ENCODE data around the gene KRTAP5-4.
A peak's percentile ranks its signal among the peaks of the same experiment; 100 is the strongest.
"Not testable (repeated sequence)": the region's sequence is repeated elsewhere in the genome, so short reads cannot be mapped to it uniquely, and the experiment has no call there.

Gene KRTAP5-4

GRCh38 chr11:1589996-1590395 is 31.9 kb downstream of the KRTAP5-4 start:
- no peaks in the 10 kb centered on the region for H3K4me1 ChIP-seq (ENCODE audit: insufficient read depth, low read length, poor library complexity, severe bottlenecking)
- H2AFZ ChIP-seq (ENCODE audit: low read length): no peak overlapping the region
- H3K36me3 ChIP-seq (ENCODE audit: insufficient read depth, low read length): no peaks in the 10 kb centered on the region
- H3K9me2 ChIP-seq (replicated peaks; ENCODE audit: low read depth, low read length): no peaks in the 10 kb centered on the region
- no peaks in the 10 kb centered on the region for H3K9me3 ChIP-seq (ENCODE audit: insufficient read depth, low read depth, low read length)
- no peaks in the 10 kb centered on the region for H3F3A ChIP-seq (ENCODE audit: low read depth)
- no peaks in the 10 kb centered on the region for H3K79me2 ChIP-seq (ENCODE audit: insufficient read depth, low read length)
- H3K9ac ChIP-seq (ENCODE audit: low read depth, low read length, poor library complexity, severe bottlenecking): no peak overlapping the region
- no peaks in the 10 kb centered on the region for H4K20me1 ChIP-seq (ENCODE audit: insufficient read depth, low read length, poor library complexity, severe bottlenecking)
- no peaks in the 10 kb centered on the region for H3K27me3 ChIP-seq (ENCODE audit: insufficient read depth, low read length, poor library complexity, severe bottlenecking)
- H3K4me3 ChIP-seq (ENCODE audit: low read length, poor library complexity, severe bottlenecking): no peak overlapping the region
- no peak overlapping the region for H3K4me2 ChIP-seq (ENCODE audit: low read depth, low read length, poor library complexity, severe bottlenecking)
- TF ChIP-seq EZH2phosphoT487 (IDR thresholded peaks at IDR 0.05; ENCODE audit: borderline replicate concordance) (no peak), CTCF (conservative IDR thresholded peaks at IDR 0.05; ENCODE audit: low read length) (no peak)

DNA sequence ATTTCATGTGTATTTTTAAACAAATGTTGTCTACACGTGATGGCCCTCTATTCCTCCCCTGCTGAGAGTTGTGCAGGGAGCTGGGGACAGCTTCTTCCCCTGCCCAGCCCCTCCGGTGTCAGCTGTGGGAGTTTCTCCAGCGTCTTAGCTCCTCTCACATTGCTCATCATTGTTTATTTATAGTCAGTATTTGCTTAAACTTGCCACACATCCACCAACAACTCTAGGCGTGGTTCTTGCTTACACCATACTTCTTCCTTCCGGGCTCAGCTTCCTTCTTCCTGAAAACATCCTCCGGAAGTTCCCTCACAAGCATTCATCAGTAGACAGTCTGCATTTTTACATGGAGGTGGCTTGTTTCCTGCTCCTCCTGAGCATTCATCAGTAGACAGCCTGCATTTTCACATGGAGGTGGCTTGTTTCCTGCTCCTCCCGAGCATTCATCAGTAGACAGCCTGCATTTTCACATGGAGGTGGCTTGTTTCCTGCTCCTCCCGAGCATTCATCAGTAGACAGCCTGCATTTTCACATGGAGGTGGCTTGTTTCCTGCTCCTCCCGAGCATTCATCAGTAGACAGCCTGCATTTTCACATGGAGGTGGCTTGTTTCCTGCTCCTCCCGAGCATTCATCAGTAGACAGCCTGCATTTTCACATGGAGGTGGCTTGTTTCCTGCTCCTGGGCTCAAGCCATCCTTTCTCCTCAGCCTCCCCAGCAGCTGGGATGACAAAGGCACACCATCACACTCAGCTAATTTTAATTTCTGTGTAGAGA is 32.6 kb downstream of the KRTAP5-4 start:
- not testable (repeated sequence) for H3K9me2 ChIP-seq (replicated peaks; ENCODE audit: low read depth, low read length); H3K9me3 ChIP-seq (ENCODE audit: insufficient read depth, low read depth, low read length); H3K27me3 ChIP-seq (ENCODE audit: insufficient read depth, low read length, poor library complexity, severe bottlenecking); H3K4me1 ChIP-seq (ENCODE audit: insufficient read depth, low read length, poor library complexity, severe bottlenecking); H3K4me3 ChIP-seq (ENCODE audit: low read length, poor library complexity, severe bottlenecking); H3F3A ChIP-seq (ENCODE audit: low read depth); H3K79me2 ChIP-seq (ENCODE audit: insufficient read depth, low read length); H4K20me1 ChIP-seq (ENCODE audit: insufficient read depth, low read length, poor library complexity, severe bottlenecking); H3K9ac ChIP-seq (ENCODE audit: low read depth, low read length, poor library complexity, severe bottlenecking); H3K36me3 ChIP-seq (ENCODE audit: insufficient read depth, low read length); H3K4me2 ChIP-seq (ENCODE audit: low read depth, low read length, poor library complexity, severe bottlenecking)
- H2AFZ ChIP-seq (ENCODE audit: low read length): 0 out of 2 replicates have a peak overlapping the region, but pooled peaks have one; percentile 2

DNA sequence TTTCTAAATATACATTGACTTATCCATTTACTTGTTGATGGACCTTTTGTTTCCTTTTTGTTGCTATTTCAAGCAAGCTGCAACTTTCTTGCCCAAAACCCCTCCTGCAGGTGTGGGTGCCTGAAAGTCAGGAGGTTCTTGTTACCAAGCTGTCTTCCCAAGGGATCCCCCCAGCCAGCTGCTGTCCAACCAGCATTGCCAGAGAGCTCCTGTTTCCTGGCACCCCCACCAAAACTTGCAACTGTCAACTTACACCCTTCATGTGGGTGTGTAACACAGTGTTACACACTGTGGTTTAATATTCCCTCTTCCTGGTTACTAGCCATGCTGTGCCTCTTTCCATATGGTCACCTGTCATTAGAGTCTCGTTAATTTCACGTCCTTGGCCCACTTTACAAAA is 35.2 kb downstream of the KRTAP5-4 start:
- Histone ChIP-seq H2AFZ (ENCODE audit: low read length) (no peak overlapping the region), H3K79me2 (ENCODE audit: insufficient read depth, low read length) (no peaks in the 10 kb centered on the region), H3K9ac (ENCODE audit: low read depth, low read length, poor library complexity, severe bottlenecking) (no peak overlapping the region), H3K4me3 (ENCODE audit: low read length, poor library complexity, severe bottlenecking) (no peak overlapping the region), H3K4me1 (ENCODE audit: insufficient read depth, low read length, poor library complexity, severe bottlenecking) (no peaks in the 10 kb centered on the region), H3K27me3 (ENCODE audit: insufficient read depth, low read length, poor library complexity, severe bottlenecking) (no peaks in the 10 kb centered on the region), H3K9me2 (replicated peaks; ENCODE audit: low read depth, low read length) (no peaks in the 10 kb centered on the region), H3F3A (ENCODE audit: low read depth) (no peaks in the 10 kb centered on the region), H3K4me2 (ENCODE audit: low read depth, low read length, poor library complexity, severe bottlenecking) (no peak overlapping the region), H3K9me3 (ENCODE audit: insufficient read depth, low read depth, low read length) (peaks cover under 1% of the 10 kb centered on the region; the same call in 1 of the 2 replicates), H3K36me3 (ENCODE audit: insufficient read depth, low read length) (no peaks in the 10 kb centered on the region), H4K20me1 (ENCODE audit: insufficient read depth, low read length, poor library complexity, severe bottlenecking) (no peaks in the 10 kb centered on the region)
- TF ChIP-seq CTCF (conservative IDR thresholded peaks at IDR 0.05; ENCODE audit: low read length) (no peak), EZH2phosphoT487 (IDR thresholded peaks at IDR 0.05; ENCODE audit: borderline replicate concordance) (no peak)

DNA sequence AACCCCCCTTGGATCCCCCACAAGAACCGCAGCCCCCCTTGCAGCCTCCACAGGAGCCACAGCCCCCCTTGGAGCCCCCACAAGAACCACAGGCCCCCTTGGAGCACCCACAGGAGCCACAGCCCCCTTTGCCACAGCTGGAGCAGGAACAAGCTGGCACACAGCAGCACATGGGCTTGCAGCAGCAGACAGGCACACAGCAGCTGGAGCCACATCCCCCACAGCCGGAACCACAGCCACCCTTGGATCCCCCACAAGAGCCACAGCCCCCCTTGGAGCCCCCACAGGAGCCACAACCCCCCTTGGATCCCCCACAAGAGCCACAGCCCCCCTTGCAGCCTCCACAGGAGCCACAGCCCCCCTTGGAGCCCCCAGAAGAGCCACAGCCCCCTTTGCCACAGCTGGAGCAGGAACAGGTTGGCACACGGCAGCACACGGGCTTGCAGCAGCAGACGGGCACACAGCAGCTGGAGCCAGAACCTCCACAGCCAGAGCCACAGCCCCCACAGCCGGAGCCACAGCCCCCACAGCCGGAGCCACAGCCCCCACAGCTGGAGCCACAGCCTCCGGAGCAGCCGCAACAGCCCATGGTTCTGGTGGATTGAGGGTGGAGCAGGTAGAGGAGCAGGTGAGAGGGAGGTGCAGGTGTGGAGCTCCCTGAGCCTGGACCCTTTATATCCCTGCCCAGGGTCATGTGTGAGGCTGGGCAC is 37.1 kb downstream of the KRTAP5-4 start, which contains the start of gene KRTAP5-1:
KRTAP5-1 (minus strand) TSS at position 623 of the 710 bp plus-strand sequence; CDS start at position 589, 34 bp downstream.
- not testable (repeated sequence) for H3K4me1 ChIP-seq (ENCODE audit: insufficient read depth, low read length, poor library complexity, severe bottlenecking)

DNA sequence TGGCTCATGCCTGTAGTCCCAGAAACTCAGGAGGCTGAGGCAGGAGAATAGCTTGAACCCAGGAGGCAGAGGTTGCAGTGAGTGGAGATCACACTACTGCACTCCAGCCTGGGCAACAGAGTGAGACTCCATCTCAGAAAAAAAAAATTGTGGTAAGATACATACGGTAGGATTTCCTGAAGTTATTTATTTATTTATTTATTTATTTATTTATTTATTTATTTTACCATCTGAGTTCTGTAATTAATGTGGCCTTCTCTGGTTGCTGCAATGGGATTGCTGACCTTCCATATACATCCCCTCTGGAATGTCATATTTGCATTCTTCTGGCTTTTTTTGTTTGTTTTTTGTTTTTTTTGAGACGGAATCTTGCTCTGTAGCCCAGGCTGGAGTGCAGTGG is 39.0 kb downstream of the KRTAP5-4 start:
- H3K4me2 ChIP-seq (ENCODE audit: low read depth, low read length, poor library complexity, severe bottlenecking); H3K9me2 ChIP-seq (replicated peaks; ENCODE audit: low read depth, low read length); H3K9ac ChIP-seq (ENCODE audit: low read depth, low read length, poor library complexity, severe bottlenecking); H3K4me3 ChIP-seq (ENCODE audit: low read length, poor library complexity, severe bottlenecking); H3F3A ChIP-seq (ENCODE audit: low read depth); H3K4me1 ChIP-seq (ENCODE audit: insufficient read depth, low read length, poor library complexity, severe bottlenecking); H3K79me2 ChIP-seq (ENCODE audit: insufficient read depth, low read length); H3K9me3 ChIP-seq (ENCODE audit: insufficient read depth, low read depth, low read length); H2AFZ ChIP-seq (ENCODE audit: low read length); H4K20me1 ChIP-seq (ENCODE audit: insufficient read depth, low read length, poor library complexity, severe bottlenecking); H3K27me3 ChIP-seq (ENCODE audit: insufficient read depth, low read length, poor library complexity, severe bottlenecking); H3K36me3 ChIP-seq (ENCODE audit: insufficient read depth, low read length): not testable (repeated sequence)

More for the DNA sequence above, 37.1 kb downstream of the KRTAP5-4 start, which contains the start of gene KRTAP5-1:
- H2AFZ ChIP-seq (ENCODE audit: low read length); H3K79me2 ChIP-seq (ENCODE audit: insufficient read depth, low read length); H3K9ac ChIP-seq (ENCODE audit: low read depth, low read length, poor library complexity, severe bottlenecking); H3K27me3 ChIP-seq (ENCODE audit: insufficient read depth, low read length, poor library complexity, severe bottlenecking); H4K20me1 ChIP-seq (ENCODE audit: insufficient read depth, low read length, poor library complexity, severe bottlenecking); H3K9me2 ChIP-seq (replicated peaks; ENCODE audit: low read depth, low read length); H3K4me2 ChIP-seq (ENCODE audit: low read depth, low read length, poor library complexity, severe bottlenecking); H3K4me3 ChIP-seq (ENCODE audit: low read length, poor library complexity, severe bottlenecking); H3K36me3 ChIP-seq (ENCODE audit: insufficient read depth, low read length); H3K9me3 ChIP-seq (ENCODE audit: insufficient read depth, low read depth, low read length); H3F3A ChIP-seq (ENCODE audit: low read depth): not testable (repeated sequence)
